GM23338 (cell line): ENCODE results near the gene CLSTN2. TPM values are rescaled to one million over a fixed set of nuclear protein-coding genes. Genes with fewer than 3 reads are reported as not detected.

Experiments used
- ATAC-seq: fragments of 200-7000 bp; cut with Tn5 transposase; 3 replicates; pipeline ENCODE4 v1.9.1; 2020
- DNase-seq: peaks from one replicate; pipeline ENCODE4 v3.0.0-alpha.2; 2015; ENCODE audit warnings: low spot score
- H2AFZ ChIP-seq: fragments of 200-600 bp; sonication (generic); 2 replicates; pipeline ENCODE4 v1.8.0; 2016; ENCODE audit warnings: antibody characterized with exemption, mild to moderate bottlenecking, moderate library complexity
- H3F3A ChIP-seq: fragments of 200-600 bp; sonication (generic); replicated peaks from 2 replicates; pipeline ENCODE4 v1.8.0; 2017; ENCODE audit warnings: antibody characterized with exemption, mixed run types, low read depth
- H3K27ac ChIP-seq: fragments of 200-600 bp; sonication (generic); 2 replicates; pipeline ENCODE4 v1.6.1; 2016; ENCODE audit warnings: low read depth
- H3K27me3 ChIP-seq: fragments of 200-600 bp; sonication (generic); 2 replicates; pipeline ENCODE4 v1.8.0; 2016; ENCODE audit warnings: mild to moderate bottlenecking, mixed run types, moderate library complexity; ENCODE audit not compliant: insufficient read depth
- H3K36me3 ChIP-seq: fragments of 200-600 bp; sonication (generic); 2 replicates; pipeline ENCODE4 v1.8.0; 2016; ENCODE audit warnings: mild to moderate bottlenecking; ENCODE audit not compliant: insufficient read depth
- H3K4me1 ChIP-seq: fragments of 200-600 bp; sonication (generic); 2 replicates; pipeline ENCODE4 v1.8.0; 2016; ENCODE audit warnings: mild to moderate bottlenecking, moderate library complexity; ENCODE audit not compliant: insufficient read depth
- H3K4me2 ChIP-seq: fragments of 200-600 bp; sonication (generic); 2 replicates; pipeline ENCODE4 v1.7.1; 2017; ENCODE audit warnings: mixed run types
- H3K4me3 ChIP-seq: fragments of 200-600 bp; sonication (generic); 2 replicates; pipeline ENCODE4 v1.6.1; 2016; ENCODE audit warnings: mixed run types
- H3K79me2 ChIP-seq: fragments of 200-600 bp; sonication (generic); replicated peaks from 2 replicates; pipeline ENCODE4 v1.8.0; 2017; ENCODE audit warnings: mild to moderate bottlenecking; ENCODE audit not compliant: insufficient read depth
- H3K9me2 ChIP-seq: fragments of 200-600 bp; sonication (generic); 2 replicates; pipeline ENCODE4 v1.8.0; 2017; ENCODE audit not compliant: insufficient read depth
- H4K20me1 ChIP-seq: fragments of 200-600 bp; sonication (generic); replicated peaks from 2 replicates; pipeline ENCODE4 v1.8.0; 2017; ENCODE audit warnings: mild to moderate bottlenecking; ENCODE audit not compliant: insufficient read depth
- H3K27ac Mint-ChIP-seq: 2 replicates; pipeline ENCODE4 v1.8.0; 2020; ENCODE audit warnings: inconsistent platforms, mild to moderate bottlenecking, moderate library complexity, mixed read lengths
- H3K27me3 Mint-ChIP-seq: 3 replicates; pipeline ENCODE4 v1.8.0; 2022; ENCODE audit warnings: low read depth, mild to moderate bottlenecking, moderate library complexity, mixed read lengths, inconsistent platforms; ENCODE audit not compliant: insufficient read depth, poor library complexity
- H3K36me3 Mint-ChIP-seq: 3 replicates; pipeline ENCODE4 v1.8.0; 2021; ENCODE audit warnings: low read depth, mild to moderate bottlenecking, inconsistent platforms, moderate library complexity, mixed read lengths
- H3K4me1 Mint-ChIP-seq: 3 replicates; pipeline ENCODE4 v1.8.0; 2020; ENCODE audit warnings: mild to moderate bottlenecking, inconsistent platforms, mixed read lengths
- H3K4me3 Mint-ChIP-seq: 3 replicates; pipeline ENCODE4 v1.8.0; 2021; ENCODE audit warnings: moderate library complexity, mild to moderate bottlenecking, inconsistent platforms, mixed read lengths
- H3K9me3 Mint-ChIP-seq: 3 replicates; pipeline ENCODE4 v1.8.0; 2020; ENCODE audit warnings: moderate library complexity, mild to moderate bottlenecking, inconsistent platforms, mixed read lengths
- CREB1 ChIP-seq: fragments of 250-450 bp; sonication (Bioruptor Pico); IDR thresholded peaks from 2 replicates; pipeline ENCODE4 v1.5.0; 2020; ENCODE audit warnings: low read depth, mild to moderate bottlenecking, moderate library complexity
- EZH2phosphoT487 ChIP-seq: fragments of 200-600 bp; sonication (generic); IDR thresholded peaks from one replicate; pipeline ENCODE4 v1.8.1; 2018; ENCODE audit warnings: antibody characterized with exemption; ENCODE audit not compliant: unreplicated experiment
- JUNB ChIP-seq: IDR thresholded peaks from one replicate; pipeline ENCODE4 v1.6.1; 2016; ENCODE audit warnings: antibody characterized with exemption; ENCODE audit not compliant: unreplicated experiment
- NANOG ChIP-seq: IDR thresholded peaks from 2 replicates; pipeline ENCODE4 v1.6.1; 2016; ENCODE audit warnings: antibody characterized with exemption, borderline replicate concordance
- POLR2AphosphoS5 ChIP-seq: IDR thresholded peaks from 2 replicates; pipeline ENCODE4 v1.6.1; 2016; ENCODE audit warnings: antibody characterized with exemption, low read depth
- STAT1 ChIP-seq: IDR thresholded peaks from one replicate; pipeline ENCODE4 v1.6.1; 2016; ENCODE audit warnings: antibody characterized with exemption; ENCODE audit not compliant: unreplicated experiment
- ZNF114 ChIP-seq: fragments of 250-450 bp; sonication (Bioruptor Pico); IDR thresholded peaks from 2 replicates; pipeline ENCODE4 v1.5.0; 2020; ENCODE audit warnings: mild to moderate bottlenecking, moderate library complexity
- ZNF331 ChIP-seq: fragments of 250-450 bp; sonication (Bioruptor Pico); IDR thresholded peaks from 2 replicates; pipeline ENCODE4 v1.5.0; 2020; ENCODE audit warnings: low read depth, mild to moderate bottlenecking, moderate library complexity
- polyA plus RNA-seq: library from polyadenylated mRNA; unstranded; fragments of >200 nt; fragmentation: Nextera tagmentation; extraction: Ambion mirVana; gene quantifications from 2 replicates; pipeline ENCODE4 v1.2.1, GENCODE V29; 2016
- total RNA-seq: library from RNA; depleted of rRNA; stranded (reverse); fragments of >200 nt; shearing (Covaris generic); gene quantifications from 2 replicates; pipeline ENCODE4 v1.2.3, GENCODE V29; 2014
- TF ChIP-seq, protein P1 (sequence below), 2 experiments: fragments of 200-600 bp in 1 of 2; sonication (generic) in 1 of 2; conservative IDR thresholded peaks; 2 replicates each; pipeline versions ENCODE4 v1.5.1 to v1.6.1; 2016 to 2017; ENCODE audit warnings: antibody characterized with exemption in 2 of 2, low read depth in 2 of 2, mild to moderate bottlenecking in 2 of 2, moderate library complexity in 1 of 2
- TF ChIP-seq, protein P2 (sequence below): IDR thresholded peaks from 2 replicates; pipeline ENCODE4 v1.6.1; 2016; ENCODE audit warnings: antibody characterized with exemption
- TF ChIP-seq, protein P3 (sequence below): IDR thresholded peaks from one replicate; pipeline ENCODE4 v1.6.1; 2018; ENCODE audit warnings: antibody characterized with exemption; ENCODE audit not compliant: unreplicated experiment
- TF ChIP-seq, protein P4 (sequence below): fragments of 250-450 bp; sonication (Bioruptor Pico); IDR thresholded peaks from 2 replicates; pipeline ENCODE4 v1.5.0; 2020; ENCODE audit warnings: mild to moderate bottlenecking, moderate library complexity

CLSTN2 gene
- total and polyA plus RNA-seq, 2 experiments from 2014 or later, result 0.11 to 0.83 TPM

DNA sequence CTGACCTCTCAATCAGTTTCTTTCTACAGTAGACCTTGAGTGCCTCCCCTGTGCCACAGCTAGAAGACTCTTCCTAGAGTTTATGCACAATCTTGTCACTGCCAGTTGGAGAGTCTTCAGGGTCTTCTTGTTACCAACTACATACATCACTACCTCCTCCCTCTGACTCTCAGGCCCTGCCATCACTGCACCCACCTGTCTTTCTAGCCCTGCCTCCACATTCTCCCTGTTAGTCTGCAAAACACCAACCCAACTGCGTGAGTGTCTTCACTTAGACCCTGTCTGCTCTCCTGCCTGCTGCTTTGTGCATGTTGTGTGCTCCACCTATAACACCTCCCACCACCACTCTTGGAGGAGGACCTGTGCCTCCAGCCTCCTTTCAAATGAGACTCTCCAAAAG is 34.4 kb downstream of the CLSTN2 start:
- no peaks in the 10 kb centered on the region for H3K79me2 ChIP-seq
- H3F3A ChIP-seq, result no peaks in the 10 kb centered on the region
- no peaks in the 10 kb centered on the region for H3K4me1 Mint-ChIP-seq
- H3K36me3 Mint-ChIP-seq, result no peaks in the 10 kb centered on the region
- H4K20me1 ChIP-seq, result no peaks in the 10 kb centered on the region
- H3K27ac Mint-ChIP-seq, result no peak overlapping the region
- DNase-seq, result no peak
- H3K36me3 ChIP-seq, result no peaks in the 10 kb centered on the region
- no peaks in the 10 kb centered on the region for H3K27me3 Mint-ChIP-seq
- no peak overlapping the region for H3K27ac ChIP-seq
- H3K27me3 ChIP-seq, result no peaks in the 10 kb centered on the region
- H3K4me3 ChIP-seq, result no peak overlapping the region
- H3K4me1 ChIP-seq, result no peaks in the 10 kb centered on the region
- ATAC-seq, result no peak
- H2AFZ ChIP-seq, result no peak overlapping the region
- H3K4me3 Mint-ChIP-seq, result no peak overlapping the region
- TF ChIP-seq, protein P1, sequence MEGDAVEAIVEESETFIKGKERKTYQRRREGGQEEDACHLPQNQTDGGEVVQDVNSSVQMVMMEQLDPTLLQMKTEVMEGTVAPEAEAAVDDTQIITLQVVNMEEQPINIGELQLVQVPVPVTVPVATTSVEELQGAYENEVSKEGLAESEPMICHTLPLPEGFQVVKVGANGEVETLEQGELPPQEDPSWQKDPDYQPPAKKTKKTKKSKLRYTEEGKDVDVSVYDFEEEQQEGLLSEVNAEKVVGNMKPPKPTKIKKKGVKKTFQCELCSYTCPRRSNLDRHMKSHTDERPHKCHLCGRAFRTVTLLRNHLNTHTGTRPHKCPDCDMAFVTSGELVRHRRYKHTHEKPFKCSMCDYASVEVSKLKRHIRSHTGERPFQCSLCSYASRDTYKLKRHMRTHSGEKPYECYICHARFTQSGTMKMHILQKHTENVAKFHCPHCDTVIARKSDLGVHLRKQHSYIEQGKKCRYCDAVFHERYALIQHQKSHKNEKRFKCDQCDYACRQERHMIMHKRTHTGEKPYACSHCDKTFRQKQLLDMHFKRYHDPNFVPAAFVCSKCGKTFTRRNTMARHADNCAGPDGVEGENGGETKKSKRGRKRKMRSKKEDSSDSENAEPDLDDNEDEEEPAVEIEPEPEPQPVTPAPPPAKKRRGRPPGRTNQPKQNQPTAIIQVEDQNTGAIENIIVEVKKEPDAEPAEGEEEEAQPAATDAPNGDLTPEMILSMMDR (conservative IDR thresholded peaks at IDR 0.05; ENCODE audit: low read depth in 2 of 2), result no peak
- TF ChIP-seq, protein P2, sequence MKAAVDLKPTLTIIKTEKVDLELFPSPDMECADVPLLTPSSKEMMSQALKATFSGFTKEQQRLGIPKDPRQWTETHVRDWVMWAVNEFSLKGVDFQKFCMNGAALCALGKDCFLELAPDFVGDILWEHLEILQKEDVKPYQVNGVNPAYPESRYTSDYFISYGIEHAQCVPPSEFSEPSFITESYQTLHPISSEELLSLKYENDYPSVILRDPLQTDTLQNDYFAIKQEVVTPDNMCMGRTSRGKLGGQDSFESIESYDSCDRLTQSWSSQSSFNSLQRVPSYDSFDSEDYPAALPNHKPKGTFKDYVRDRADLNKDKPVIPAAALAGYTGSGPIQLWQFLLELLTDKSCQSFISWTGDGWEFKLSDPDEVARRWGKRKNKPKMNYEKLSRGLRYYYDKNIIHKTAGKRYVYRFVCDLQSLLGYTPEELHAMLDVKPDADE, result no peak
- no peak for TF ChIP-seq STAT1
- no peak for TF ChIP-seq POLR2AphosphoS5
- TF ChIP-seq EZH2phosphoT487, result no peak
- TF ChIP-seq NANOG, result no peak
- TF ChIP-seq, protein P3, sequence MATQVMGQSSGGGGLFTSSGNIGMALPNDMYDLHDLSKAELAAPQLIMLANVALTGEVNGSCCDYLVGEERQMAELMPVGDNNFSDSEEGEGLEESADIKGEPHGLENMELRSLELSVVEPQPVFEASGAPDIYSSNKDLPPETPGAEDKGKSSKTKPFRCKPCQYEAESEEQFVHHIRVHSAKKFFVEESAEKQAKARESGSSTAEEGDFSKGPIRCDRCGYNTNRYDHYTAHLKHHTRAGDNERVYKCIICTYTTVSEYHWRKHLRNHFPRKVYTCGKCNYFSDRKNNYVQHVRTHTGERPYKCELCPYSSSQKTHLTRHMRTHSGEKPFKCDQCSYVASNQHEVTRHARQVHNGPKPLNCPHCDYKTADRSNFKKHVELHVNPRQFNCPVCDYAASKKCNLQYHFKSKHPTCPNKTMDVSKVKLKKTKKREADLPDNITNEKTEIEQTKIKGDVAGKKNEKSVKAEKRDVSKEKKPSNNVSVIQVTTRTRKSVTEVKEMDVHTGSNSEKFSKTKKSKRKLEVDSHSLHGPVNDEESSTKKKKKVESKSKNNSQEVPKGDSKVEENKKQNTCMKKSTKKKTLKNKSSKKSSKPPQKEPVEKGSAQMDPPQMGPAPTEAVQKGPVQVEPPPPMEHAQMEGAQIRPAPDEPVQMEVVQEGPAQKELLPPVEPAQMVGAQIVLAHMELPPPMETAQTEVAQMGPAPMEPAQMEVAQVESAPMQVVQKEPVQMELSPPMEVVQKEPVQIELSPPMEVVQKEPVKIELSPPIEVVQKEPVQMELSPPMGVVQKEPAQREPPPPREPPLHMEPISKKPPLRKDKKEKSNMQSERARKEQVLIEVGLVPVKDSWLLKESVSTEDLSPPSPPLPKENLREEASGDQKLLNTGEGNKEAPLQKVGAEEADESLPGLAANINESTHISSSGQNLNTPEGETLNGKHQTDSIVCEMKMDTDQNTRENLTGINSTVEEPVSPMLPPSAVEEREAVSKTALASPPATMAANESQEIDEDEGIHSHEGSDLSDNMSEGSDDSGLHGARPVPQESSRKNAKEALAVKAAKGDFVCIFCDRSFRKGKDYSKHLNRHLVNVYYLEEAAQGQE, result no peak
- TF ChIP-seq CREB1, result no peak
- TF ChIP-seq, protein P4, sequence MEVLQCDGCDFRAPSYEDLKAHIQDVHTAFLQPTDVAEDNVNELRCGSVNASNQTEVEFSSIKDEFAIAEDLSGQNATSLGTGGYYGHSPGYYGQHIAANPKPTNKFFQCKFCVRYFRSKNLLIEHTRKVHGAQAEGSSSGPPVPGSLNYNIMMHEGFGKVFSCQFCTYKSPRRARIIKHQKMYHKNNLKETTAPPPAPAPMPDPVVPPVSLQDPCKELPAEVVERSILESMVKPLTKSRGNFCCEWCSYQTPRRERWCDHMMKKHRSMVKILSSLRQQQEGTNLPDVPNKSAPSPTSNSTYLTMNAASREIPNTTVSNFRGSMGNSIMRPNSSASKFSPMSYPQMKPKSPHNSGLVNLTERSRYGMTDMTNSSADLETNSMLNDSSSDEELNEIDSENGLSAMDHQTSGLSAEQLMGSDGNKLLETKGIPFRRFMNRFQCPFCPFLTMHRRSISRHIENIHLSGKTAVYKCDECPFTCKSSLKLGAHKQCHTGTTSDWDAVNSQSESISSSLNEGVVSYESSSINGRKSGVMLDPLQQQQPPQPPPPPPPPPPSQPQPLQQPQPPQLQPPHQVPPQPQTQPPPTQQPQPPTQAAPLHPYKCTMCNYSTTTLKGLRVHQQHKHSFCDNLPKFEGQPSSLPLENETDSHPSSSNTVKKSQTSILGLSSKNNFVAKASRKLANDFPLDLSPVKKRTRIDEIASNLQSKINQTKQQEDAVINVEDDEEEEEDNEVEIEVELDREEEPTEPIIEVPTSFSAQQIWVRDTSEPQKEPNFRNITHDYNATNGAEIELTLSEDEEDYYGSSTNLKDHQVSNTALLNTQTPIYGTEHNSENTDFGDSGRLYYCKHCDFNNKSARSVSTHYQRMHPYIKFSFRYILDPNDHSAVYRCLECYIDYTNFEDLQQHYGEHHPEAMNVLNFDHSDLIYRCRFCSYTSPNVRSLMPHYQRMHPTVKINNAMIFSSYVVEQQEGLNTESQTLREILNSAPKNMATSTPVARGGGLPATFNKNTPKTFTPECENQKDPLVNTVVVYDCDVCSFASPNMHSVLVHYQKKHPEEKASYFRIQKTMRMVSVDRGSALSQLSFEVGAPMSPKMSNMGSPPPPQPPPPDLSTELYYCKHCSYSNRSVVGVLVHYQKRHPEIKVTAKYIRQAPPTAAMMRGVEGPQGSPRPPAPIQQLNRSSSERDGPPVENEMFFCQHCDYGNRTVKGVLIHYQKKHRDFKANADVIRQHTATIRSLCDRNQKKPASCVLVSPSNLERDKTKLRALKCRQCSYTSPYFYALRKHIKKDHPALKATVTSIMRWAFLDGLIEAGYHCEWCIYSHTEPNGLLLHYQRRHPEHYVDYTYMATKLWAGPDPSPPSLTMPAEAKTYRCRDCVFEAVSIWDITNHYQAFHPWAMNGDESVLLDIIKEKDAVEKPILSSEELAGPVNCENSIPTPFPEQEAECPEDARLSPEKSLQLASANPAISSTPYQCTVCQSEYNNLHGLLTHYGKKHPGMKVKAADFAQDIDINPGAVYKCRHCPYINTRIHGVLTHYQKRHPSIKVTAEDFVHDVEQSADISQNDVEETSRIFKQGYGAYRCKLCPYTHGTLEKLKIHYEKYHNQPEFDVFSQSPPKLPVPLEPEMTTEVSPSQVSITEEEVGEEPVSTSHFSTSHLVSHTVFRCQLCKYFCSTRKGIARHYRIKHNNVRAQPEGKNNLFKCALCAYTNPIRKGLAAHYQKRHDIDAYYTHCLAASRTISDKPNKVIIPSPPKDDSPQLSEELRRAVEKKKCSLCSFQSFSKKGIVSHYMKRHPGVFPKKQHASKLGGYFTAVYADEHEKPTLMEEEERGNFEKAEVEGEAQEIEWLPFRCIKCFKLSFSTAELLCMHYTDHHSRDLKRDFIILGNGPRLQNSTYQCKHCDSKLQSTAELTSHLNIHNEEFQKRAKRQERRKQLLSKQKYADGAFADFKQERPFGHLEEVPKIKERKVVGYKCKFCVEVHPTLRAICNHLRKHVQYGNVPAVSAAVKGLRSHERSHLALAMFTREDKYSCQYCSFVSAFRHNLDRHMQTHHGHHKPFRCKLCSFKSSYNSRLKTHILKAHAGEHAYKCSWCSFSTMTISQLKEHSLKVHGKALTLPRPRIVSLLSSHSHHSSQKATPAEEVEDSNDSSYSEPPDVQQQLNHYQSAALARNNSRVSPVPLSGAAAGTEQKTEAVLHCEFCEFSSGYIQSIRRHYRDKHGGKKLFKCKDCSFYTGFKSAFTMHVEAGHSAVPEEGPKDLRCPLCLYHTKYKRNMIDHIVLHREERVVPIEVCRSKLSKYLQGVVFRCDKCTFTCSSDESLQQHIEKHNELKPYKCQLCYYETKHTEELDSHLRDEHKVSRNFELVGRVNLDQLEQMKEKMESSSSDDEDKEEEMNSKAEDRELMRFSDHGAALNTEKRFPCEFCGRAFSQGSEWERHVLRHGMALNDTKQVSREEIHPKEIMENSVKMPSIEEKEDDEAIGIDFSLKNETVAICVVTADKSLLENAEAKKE (CRISPR knock-in tag), result no peak
- TF ChIP-seq ZNF114 (CRISPR knock-in tag), result no peak
- TF ChIP-seq ZNF331 (CRISPR knock-in tag), result no peak
- no peak for TF ChIP-seq JUNB
- no peak overlapping the region for H3K4me2 ChIP-seq
- no peaks in the 10 kb centered on the region for H3K9me2 ChIP-seq
- H3K9me3 Mint-ChIP-seq, result no peaks in the 10 kb centered on the region
